Fibroblast of the aortic adventitia (primary cell): ENCODE data around the gene CLEC19A. TPM values are rescaled to one million over a fixed set of nuclear protein-coding genes. Genes with fewer than 3 reads are reported as not detected.

Experiments
- DNase-seq: peaks from one replicate; pipeline ENCODE4 v3.0.0-alpha.2; 2010; ENCODE audit warnings: low read depth
- H3K4me3 ChIP-seq: 2 replicates; pipeline ENCODE4 v1.5.1; 2011; ENCODE audit warnings: low read depth, mild to moderate bottlenecking, control low read depth, low read length, moderate library complexity
- total RNA-seq: library from RNA; depleted of rRNA; stranded (reverse); fragments of >200 nt; gene quantifications from 2 replicates; pipeline ENCODE4 v1.2.3, GENCODE V29; 2012; ENCODE audit warnings: low replicate concordance
- TF ChIP-seq, protein P1 (sequence below): IDR thresholded peaks from 2 replicates; pipeline ENCODE4 v1.5.1; 2011; ENCODE audit warnings: mild to moderate bottlenecking, low read length, control low read depth, inconsistent platforms; ENCODE audit not compliant: insufficient read depth

The CLEC19A gene
- total RNA-seq, 1 donor = not detected

DNA sequence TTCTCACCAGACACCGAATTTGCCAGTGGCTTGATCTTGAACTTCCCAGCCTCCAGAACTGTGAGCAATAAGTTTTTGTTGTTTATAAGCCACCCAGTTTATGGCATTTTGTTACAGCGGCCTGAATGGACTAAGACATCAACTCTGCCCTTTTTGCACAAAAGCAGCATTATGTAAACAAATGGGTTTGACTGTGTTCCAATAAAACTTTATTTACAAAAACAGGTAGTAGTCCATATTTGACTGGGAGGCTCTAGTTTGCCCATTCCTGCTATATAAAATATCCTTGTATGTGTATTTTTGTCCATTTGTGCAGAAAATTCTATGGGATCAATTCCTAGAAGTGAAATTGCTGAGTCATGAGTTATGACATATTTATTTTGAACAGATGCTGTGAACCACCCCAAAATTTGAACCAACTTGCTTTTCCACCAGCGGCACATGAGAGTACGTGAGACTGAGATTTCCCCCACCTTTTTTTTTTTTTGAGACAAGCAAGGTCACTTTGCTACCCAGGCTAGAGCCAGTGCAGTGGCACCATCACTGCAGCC, 21.3 kb upstream of the CLEC19A start:
- DNase-seq = no peak
- TF ChIP-seq, protein P1, sequence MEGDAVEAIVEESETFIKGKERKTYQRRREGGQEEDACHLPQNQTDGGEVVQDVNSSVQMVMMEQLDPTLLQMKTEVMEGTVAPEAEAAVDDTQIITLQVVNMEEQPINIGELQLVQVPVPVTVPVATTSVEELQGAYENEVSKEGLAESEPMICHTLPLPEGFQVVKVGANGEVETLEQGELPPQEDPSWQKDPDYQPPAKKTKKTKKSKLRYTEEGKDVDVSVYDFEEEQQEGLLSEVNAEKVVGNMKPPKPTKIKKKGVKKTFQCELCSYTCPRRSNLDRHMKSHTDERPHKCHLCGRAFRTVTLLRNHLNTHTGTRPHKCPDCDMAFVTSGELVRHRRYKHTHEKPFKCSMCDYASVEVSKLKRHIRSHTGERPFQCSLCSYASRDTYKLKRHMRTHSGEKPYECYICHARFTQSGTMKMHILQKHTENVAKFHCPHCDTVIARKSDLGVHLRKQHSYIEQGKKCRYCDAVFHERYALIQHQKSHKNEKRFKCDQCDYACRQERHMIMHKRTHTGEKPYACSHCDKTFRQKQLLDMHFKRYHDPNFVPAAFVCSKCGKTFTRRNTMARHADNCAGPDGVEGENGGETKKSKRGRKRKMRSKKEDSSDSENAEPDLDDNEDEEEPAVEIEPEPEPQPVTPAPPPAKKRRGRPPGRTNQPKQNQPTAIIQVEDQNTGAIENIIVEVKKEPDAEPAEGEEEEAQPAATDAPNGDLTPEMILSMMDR = no peak
- H3K4me3 ChIP-seq = no peak overlapping the region

DNA sequence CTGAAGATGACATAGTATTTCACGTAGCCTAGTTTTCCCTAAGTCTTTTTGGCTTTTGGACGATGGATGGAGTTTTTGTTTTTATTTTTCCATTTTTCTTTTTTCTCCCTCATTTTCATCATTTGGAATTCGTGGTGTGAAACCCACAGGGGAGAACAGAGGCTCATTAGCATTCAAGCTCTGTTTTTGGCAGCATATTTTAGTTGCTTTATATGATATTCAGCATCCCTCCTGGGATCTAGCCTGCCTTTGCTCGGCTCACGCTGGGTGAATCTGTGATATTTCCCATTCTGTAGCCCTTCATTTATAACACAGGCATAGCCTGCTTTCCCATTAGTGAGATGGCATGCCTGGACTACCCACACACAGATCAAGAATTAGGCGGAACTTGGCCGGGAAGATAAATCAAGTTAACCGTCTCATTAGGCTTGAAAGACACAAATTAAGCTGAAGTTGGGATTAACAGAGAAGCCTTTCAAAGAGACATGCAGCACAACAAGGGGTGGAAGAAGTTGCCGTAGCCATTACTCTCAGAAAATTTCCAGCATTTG, 20.1 kb upstream of the CLEC19A start:
- no peak for DNase-seq
- TF ChIP-seq, protein P1 = no peak

DNA sequence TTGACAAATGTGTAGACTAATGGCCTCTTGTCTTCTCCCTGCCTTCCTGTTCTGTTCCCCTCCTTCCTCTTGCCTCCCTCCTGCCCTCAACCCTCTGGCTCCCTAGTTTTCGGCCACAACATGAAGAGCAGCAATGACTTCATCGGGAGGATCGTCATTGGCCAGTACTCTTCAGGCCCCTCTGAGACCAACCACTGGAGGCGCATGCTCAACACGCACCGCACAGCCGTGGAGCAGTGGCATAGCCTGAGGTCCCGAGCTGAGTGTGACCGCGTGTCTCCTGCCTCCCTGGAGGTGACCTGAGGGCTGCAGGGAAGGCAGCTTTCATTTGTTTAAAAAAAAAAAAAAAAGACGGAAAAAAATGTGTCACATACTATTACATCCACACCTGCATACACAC, 18.8 kb upstream of the CLEC19A start:
- H3K4me3 ChIP-seq = no peak overlapping the region
- DNase-seq = no peak
- TF ChIP-seq, protein P1 = no peak

More for the DNA sequence above, 20.1 kb upstream of the CLEC19A start:
- no peak overlapping the region for H3K4me3 ChIP-seq

DNA sequence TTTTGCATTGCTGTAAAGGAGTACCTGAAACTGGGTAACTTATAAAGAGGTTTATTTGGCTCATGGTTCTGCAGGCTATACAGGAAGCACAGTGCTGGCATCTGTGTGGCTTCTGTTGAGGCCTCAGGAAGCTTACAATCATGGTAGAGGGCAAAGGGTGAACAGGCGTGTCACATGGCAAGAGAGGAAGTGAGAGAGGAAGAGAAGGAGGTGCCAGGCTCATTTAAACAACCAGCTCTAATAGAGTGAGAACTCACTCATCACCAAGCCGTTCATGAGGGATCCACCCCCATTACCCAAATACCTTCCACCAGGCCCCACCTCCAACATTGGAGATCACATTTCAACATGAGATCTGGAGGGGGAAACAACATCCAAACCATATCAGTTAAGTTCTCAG, 16.4 kb upstream of the CLEC19A start:
- TF ChIP-seq, protein P1 = no peak
- no peak overlapping the region for H3K4me3 ChIP-seq
- no peak for DNase-seq

DNA sequence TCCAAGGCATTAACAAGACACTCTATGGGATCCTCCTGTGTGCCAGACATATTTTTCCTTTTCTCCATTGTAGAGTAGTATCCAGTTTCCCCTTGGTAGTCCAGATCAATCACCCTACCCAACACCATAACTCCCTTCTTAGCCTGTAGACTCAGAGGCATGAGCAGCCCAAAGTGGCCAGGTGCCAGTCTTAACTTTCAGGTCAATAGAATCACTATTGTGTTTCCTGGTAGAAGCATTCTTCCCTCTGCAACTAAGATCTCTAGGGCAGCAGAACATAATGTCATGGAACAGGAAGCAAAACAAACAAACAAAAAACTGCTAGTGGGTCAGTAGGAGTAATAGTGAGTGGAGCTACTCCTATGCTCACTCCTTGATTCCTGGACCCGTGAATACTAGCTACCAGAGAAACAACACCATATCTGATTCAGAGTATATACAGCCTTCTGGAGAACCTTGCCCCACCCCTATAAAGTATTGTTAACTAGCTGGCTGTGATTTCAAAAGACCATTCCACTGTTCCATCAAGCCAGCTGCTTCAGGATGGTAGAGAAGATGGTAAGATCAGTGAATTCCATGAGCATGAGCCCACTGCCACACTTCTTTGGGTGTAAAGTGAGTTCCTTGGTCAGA, 11.2 kb upstream of the CLEC19A start:
- DNase-seq = no peak
- TF ChIP-seq, protein P1 = no peak
- H3K4me3 ChIP-seq = no peak overlapping the region

DNA sequence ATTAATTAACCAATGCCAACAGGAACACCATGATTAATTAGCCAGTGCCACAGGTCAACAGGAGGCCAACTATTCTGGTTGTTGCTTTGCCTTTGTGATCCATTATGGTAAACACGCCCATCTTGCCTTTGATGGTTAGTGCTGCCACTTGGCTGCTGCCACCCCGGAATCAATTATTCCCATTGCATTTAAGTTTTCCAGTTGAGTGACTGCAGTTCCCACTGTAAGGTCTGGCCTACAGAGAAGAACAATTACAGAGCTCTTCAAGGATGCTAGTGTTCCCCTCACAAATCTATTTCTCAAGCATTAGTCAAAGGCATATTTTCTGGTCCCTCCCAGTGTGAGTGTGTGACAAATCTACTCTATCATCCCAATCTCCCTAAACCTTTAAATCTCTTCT, 7.1 kb upstream of the CLEC19A start:
- H3K4me3 ChIP-seq = no peak overlapping the region
- no peak for DNase-seq
- TF ChIP-seq, protein P1 = no peak
